SHP77 treated with DMSO at 0.1 percent for 48 hours (cell line): Measurements from ENCODE around the gene DCST1.
A peak's percentile ranks its signal among the peaks of the same experiment; 100 is the strongest.

Source experiments
- DNase-seq: peaks from one replicate; lab custom pipeline; 2025; lab: John Stamatoyannopoulos, UW

The DCST1 gene

DNA sequence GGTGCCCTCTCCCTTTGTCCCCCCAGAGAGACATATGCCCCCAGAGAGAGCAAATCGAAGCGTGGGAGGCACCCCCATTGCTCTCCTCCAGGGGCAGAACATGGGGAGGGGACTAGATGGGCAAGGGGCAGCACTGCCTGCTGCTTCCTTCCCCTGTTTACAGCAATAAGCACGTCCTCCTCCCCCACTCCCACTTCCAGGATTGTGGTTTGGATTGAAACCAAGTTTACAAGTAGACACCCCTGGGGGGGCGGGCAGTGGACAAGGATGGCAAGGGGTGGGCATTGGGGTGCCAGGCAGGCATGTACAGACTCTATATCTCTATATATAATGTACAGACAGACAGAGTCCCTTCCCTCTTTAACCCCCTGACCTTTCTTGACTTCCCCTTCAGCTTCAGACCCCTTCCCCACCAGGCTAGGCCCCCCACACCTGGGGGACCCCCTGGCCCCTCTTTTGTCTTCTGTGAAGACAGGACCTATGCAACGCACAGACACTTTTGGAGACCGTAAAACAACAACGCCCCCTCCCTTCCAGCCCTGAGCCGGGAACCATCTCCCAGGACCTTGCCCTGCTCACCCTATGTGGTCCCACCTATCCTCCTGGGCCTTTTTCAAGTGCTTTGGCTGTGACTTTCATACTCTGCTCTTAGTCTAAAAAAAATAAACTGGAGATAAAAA lies 53.4 kb downstream of the DCST1 start:
- DNase-seq, result no peak

DNA sequence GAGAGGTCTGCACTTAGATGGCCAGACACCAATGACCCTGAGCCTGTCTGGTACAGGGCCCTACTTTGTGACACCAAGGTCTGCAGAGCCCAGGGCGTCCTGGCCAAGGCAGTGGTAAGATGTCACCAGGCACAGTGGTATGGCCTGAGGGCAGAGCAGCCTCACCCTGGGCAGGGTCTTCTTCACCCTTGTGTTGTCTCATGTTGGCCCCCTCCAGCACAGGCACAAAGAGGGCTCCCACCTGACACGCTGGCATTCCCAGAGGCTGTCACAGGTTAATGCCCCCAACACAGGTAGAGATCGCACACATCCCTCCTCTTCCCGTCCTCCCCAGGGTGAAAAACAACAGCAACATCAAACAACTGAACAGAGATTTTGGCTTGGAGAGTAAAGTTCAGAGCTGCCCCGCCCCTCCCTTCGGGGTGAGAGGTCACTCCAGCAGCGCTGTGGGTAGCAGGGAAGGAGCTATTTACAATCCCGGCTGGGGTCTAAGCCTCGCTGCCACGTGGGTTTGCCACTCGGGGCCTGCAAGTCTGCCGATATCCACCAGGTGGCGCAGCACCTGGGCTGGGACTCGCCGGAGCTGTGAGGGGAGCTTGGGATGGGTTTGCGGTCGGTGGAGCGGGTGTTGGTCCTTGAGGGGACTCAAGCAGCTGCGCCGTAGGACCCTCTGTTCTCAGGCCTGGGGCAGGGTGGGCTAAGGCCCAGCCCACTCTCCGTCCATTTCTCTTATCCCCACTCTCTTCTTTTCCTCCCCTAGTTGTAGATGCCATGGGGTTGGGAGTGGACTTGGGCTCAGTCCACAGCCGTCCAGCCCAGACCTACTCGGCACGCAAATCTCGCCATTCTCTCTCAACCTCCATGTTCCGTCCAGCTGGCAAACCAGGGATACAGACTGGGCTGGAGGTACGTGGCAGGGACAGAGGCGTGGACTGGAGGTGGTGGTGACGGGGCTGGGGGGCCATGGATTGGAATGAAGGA lies 57.7 kb downstream of the DCST1 start:
- peak; percentile 81 for DNase-seq

- DNase-seq, result no peak
Observed at GRCh38 chr1:155092131-155092530, 58.5 kb downstream of the DCST1 start.

- DNase-seq, result no peak
Observed at GRCh38 chr1:155092641-155093040, 59.0 kb downstream of the DCST1 start.

GRCh38 chr1:155093911-155094621 lies 60.4 kb downstream of the DCST1 start:
- peak; percentile 91 for DNase-seq

DNA sequence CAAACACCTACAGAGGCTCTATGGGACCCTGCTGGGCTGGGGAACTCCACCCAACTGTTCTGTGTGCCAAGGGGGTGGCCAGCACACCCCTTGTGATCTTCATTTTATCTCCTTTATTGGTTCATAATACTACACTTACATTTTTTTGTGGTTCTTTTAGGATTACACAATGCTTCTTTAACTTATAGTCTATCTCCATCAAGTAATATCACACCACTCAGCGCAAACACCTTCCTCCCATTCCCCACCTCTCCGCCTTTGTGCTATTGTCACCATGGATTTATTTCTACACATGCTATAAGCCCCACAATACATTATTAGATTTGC lies 61.0 kb downstream of the DCST1 start:
- DNase-seq, result no peak

DNA sequence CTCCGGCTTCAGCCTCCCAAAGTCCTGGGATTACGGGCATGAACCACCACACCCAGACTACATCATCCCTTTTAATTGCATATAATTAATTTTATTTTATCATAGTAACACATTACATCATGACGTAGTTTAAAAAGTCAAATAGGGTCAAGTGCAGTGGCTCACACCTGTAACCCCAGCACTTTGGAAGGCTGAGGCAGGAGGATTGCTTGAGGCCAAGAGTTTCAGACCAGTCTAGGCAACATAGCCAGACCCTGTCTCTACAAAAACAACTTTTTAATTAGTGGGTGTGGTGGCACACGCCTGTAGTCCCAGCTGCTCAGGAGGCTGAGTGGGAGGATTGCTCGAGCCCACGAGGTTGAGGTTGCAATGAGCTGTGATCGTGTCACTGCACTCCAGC lies 65.7 kb downstream of the DCST1 start:
- no peak for DNase-seq
